H4 (cell line): ENCODE measurements around the gene ASXL2. TPM values are rescaled to one million over a fixed set of nuclear protein-coding genes. Genes with fewer than 3 reads are reported as not detected.
"Not testable (repeated sequence)": the region's sequence is repeated elsewhere in the genome, so short reads cannot be mapped to it uniquely, and the experiment has no call there.

ENCODE experiments used
- DNase-seq: peaks from one replicate; pipeline ENCODE4 v3.0.0-alpha.2; 2015; ENCODE audit warnings: low spot score
- total RNA-seq: library from RNA; depleted of rRNA; stranded (reverse); fragments of >200 nt; shearing (Covaris generic); gene quantifications from 2 replicates; pipeline ENCODE4 v1.2.3, GENCODE V29; 2014

ASXL2 gene
- total RNA-seq, 1 experiment from 2014 or later = 4.4 TPM

- no peak for DNase-seq
Measured at GRCh38 chr2:25833566-25833965, 44.7 kb downstream of the ASXL2 start.

- DNase-seq = no peak
Measured at GRCh38 chr2:25832897-25833296, 45.4 kb downstream of the ASXL2 start.

GRCh38 chr2:25831746-25832449, 46.4 kb downstream of the ASXL2 start:
- no peak for DNase-seq

GRCh38 chr2:25829828-25830227, 48.5 kb downstream of the ASXL2 start:
- no peak for DNase-seq

- no peak for DNase-seq
Measured at GRCh38 chr2:25829377-25829704, 48.9 kb downstream of the ASXL2 start.

GRCh38 chr2:25828532-25829376, 49.5 kb downstream of the ASXL2 start:
- DNase-seq = not testable (repeated sequence)

- DNase-seq = no peak
Measured at GRCh38 chr2:25825238-25825637, 53.0 kb downstream of the ASXL2 start.

- no peak for DNase-seq
Measured at GRCh38 chr2:25824718-25825117, 53.6 kb downstream of the ASXL2 start.

- no peak for DNase-seq
Measured at GRCh38 chr2:25824216-25824615, 54.1 kb downstream of the ASXL2 start.

GRCh38 chr2:25822190-25823117, 55.8 kb downstream of the ASXL2 start:
- no peak for DNase-seq

GRCh38 chr2:25821225-25822056, 56.8 kb downstream of the ASXL2 start:
- peak; percentile 34 for DNase-seq

GRCh38 chr2:25819597-25820039, 58.7 kb downstream of the ASXL2 start:
- DNase-seq = no peak

- DNase-seq = no peak
Measured at GRCh38 chr2:25817630-25818029, 60.7 kb downstream of the ASXL2 start.

GRCh38 chr2:25817006-25817405, 61.3 kb downstream of the ASXL2 start:
- no peak for DNase-seq

GRCh38 chr2:25816249-25816648, 62.0 kb downstream of the ASXL2 start:
- DNase-seq = no peak

GRCh38 chr2:25814681-25815080, 63.6 kb downstream of the ASXL2 start:
- DNase-seq = no peak

- no peak for DNase-seq
Measured at GRCh38 chr2:25810428-25810827, 67.9 kb downstream of the ASXL2 start.

- DNase-seq = no peak
Measured at GRCh38 chr2:25809646-25810045, 68.6 kb downstream of the ASXL2 start.

- no peak for DNase-seq
Measured at GRCh38 chr2:25808006-25808383, 70.3 kb downstream of the ASXL2 start.

GRCh38 chr2:25806941-25807340, 71.3 kb downstream of the ASXL2 start:
- DNase-seq = no peak

- DNase-seq = no peak
Measured at GRCh38 chr2:25805987-25806386, 72.3 kb downstream of the ASXL2 start.
